Measurements from ENCODE around the gene PPP2R2B.
"Not testable (repeated sequence)": the region's sequence is repeated elsewhere in the genome, so short reads cannot be mapped to it uniquely, and the experiment has no call there.

Gene PPP2R2B

GRCh38 chr5:146588331-146589027, 290.1 kb downstream of the PPP2R2B start:
- DNase-seq: no peak

GRCh38 chr5:146586752-146587151, 291.8 kb downstream of the PPP2R2B start:
- no peak for DNase-seq

- DNase-seq: no peak
Measured at GRCh38 chr5:146584750-146585149, 293.8 kb downstream of the PPP2R2B start.

GRCh38 chr5:146582051-146582596, 296.4 kb downstream of the PPP2R2B start:
- no peak for DNase-seq

GRCh38 chr5:146580237-146580636, 298.3 kb downstream of the PPP2R2B start:
- DNase-seq: no peak

- DNase-seq: no peak
Measured at GRCh38 chr5:146574713-146575112, 303.8 kb downstream of the PPP2R2B start.

GRCh38 chr5:146568161-146568560, 310.4 kb downstream of the PPP2R2B start:
- no peak for DNase-seq

GRCh38 chr5:146565764-146566367, 312.7 kb downstream of the PPP2R2B start:
- peak; percentile 9 to 34 for DNase-seq

GRCh38 chr5:146564007-146564762, 314.4 kb downstream of the PPP2R2B start:
- no peak for DNase-seq

- DNase-seq: no peak
Measured at GRCh38 chr5:146562461-146562860, 316.1 kb downstream of the PPP2R2B start.

- DNase-seq: no peak
Measured at GRCh38 chr5:146561711-146562110, 316.8 kb downstream of the PPP2R2B start.

- DNase-seq: no peak
Measured at GRCh38 chr5:146560205-146560812, 318.2 kb downstream of the PPP2R2B start.

GRCh38 chr5:146556884-146557283, 321.7 kb downstream of the PPP2R2B start:
- DNase-seq: not testable (repeated sequence)

GRCh38 chr5:146553446-146553845, 325.1 kb downstream of the PPP2R2B start:
- no peak for DNase-seq

GRCh38 chr5:146549615-146550014, 328.9 kb downstream of the PPP2R2B start:
- no peak for DNase-seq

GRCh38 chr5:146548781-146549449, 329.6 kb downstream of the PPP2R2B start:
- no peak for DNase-seq

GRCh38 chr5:146544232-146544631, 334.3 kb downstream of the PPP2R2B start:
- no peak for DNase-seq

GRCh38 chr5:146541958-146542849, 336.4 kb downstream of the PPP2R2B start:
- peak; percentile 46 to 69 for DNase-seq

GRCh38 chr5:146540414-146540813, 338.1 kb downstream of the PPP2R2B start:
- no peak for DNase-seq

GRCh38 chr5:146539973-146540372, 338.6 kb downstream of the PPP2R2B start:
- no peak for DNase-seq

GRCh38 chr5:146538432-146538831, 340.1 kb downstream of the PPP2R2B start:
- DNase-seq: no peak

GRCh38 chr5:146533882-146534281, 344.7 kb downstream of the PPP2R2B start:
- no peak for DNase-seq

Measured in activated CD4-positive, alpha-beta T cell treated with anti-CD3 and anti-CD28 coated beads for 4 hours (primary cell).